ENCODE results near the gene MSH6.

MSH6 gene

GRCh38 chr2:47772343-47772742 lies 10.6 kb upstream of the MSH6 start:
- Mint-ChIP-seq H3K36me3 (ENCODE audit: low read depth) (no peaks in the 10 kb centered on the region), H3K4me1 (peaks cover 2% of the 10 kb centered on the region), H3K9me3 (no peaks in the 10 kb centered on the region), H3K27me3 (no peaks in the 10 kb centered on the region), H3K27ac (no peak overlapping the region), H3K4me3 (no peak overlapping the region)
- ATAC-seq (no peak), DNase-seq (no peak)

- ATAC-seq (no peak), DNase-seq (no peak)
- no peak overlapping the region for H3K4me3 Mint-ChIP-seq
- no peaks in the 10 kb centered on the region for H3K9me3 Mint-ChIP-seq
- no peaks in the 10 kb centered on the region for H3K36me3 Mint-ChIP-seq (ENCODE audit: low read depth)
- no peak overlapping the region for H3K27ac Mint-ChIP-seq
- no peaks in the 10 kb centered on the region for H3K4me1 Mint-ChIP-seq
- H3K27me3 Mint-ChIP-seq, result no peaks in the 10 kb centered on the region
Observed at GRCh38 chr2:47774567-47774966, 8.4 kb upstream of the MSH6 start.

DNA sequence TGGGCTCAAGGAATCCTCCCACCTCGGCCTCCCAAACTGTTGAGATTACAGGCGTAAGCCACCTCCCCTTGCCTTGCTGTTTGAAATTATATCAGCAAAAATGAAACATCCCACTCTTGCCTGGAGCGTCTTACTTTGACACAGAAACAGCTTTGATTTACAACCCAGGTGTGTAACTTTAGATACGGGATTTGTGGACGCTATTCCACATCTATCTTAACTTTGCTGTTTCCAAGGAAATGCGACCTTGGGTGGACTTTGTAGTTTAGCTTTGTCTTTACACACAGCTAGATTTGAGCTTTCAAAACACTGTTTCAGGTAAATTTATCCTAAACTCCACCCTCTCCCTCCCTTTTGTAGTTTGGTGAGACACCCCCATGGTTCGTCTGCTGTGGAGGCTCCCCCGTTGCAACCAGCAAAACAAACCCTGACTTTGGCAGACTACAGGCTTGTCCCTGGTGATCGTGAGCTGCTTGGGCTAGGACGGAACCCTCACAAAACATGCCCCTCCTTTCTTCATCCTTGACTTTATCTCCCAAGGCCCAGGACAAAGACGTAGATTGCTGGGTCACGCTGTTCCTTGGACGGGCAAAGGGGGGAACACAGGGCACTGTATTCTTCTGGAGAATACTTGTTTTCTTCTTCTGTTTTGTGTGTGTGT lies 5.5 kb upstream of the MSH6 start:
- DNase-seq, result no peak
- H3K4me3 Mint-ChIP-seq, result no peak overlapping the region
- no peaks in the 10 kb centered on the region for H3K9me3 Mint-ChIP-seq
- H3K27me3 Mint-ChIP-seq, result no peaks in the 10 kb centered on the region
- no peaks in the 10 kb centered on the region for H3K36me3 Mint-ChIP-seq (ENCODE audit: low read depth)
- H3K27ac Mint-ChIP-seq, result no peak overlapping the region
- ATAC-seq, result no peak
- H3K4me1 Mint-ChIP-seq, result peaks cover 5% of the 10 kb centered on the region

- ATAC-seq, result no peak
- Mint-ChIP-seq H3K27me3 (no peaks in the 10 kb centered on the region), H3K9me3 (no peaks in the 10 kb centered on the region)
Observed at GRCh38 chr2:47778698-47779425, 4.1 kb upstream of the MSH6 start.

DNA sequence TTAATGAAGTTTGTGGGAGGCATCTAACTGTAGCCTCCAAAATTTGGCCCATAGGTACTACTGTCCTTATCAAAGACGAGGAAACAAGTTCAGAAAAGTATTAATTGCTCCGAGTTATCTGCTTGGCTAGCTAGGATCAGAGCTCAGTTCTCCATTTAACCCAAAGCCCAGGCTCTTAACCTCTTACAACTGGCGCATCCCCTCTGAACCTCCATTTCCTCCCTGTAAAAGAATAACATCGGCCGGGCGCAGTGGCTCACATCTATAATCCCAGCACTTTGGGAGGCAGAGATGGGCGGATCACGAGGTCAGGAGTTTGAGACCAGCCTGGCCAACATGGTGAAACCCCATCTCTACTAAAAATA lies 3.5 kb upstream of the MSH6 start:
- peaks cover 9% of the 10 kb centered on the region for H3K4me1 Mint-ChIP-seq
- H3K36me3 Mint-ChIP-seq (ENCODE audit: low read depth), result peaks cover 3% of the 10 kb centered on the region
- H3K27me3 Mint-ChIP-seq, result no peaks in the 10 kb centered on the region
- H3K9me3 Mint-ChIP-seq, result no peaks in the 10 kb centered on the region
- H3K27ac Mint-ChIP-seq, result no peak overlapping the region
- DNase-seq (no peak), ATAC-seq (no peak)
- no peak overlapping the region for H3K4me3 Mint-ChIP-seq

More at GRCh38 chr2:47778698-47779425, 4.1 kb upstream of the MSH6 start:
- no peak for DNase-seq
- Mint-ChIP-seq H3K4me3 (no peak overlapping the region), H3K36me3 (ENCODE audit: low read depth) (no peaks in the 10 kb centered on the region), H3K4me1 (peaks cover 5% of the 10 kb centered on the region), H3K27ac (no peak overlapping the region)

- DNase-seq (no peak), ATAC-seq (no peak)
- peaks cover 34% of the 10 kb centered on the region for H3K4me1 Mint-ChIP-seq
- peak overlapping the region; percentile 49 for H3K27ac Mint-ChIP-seq
- H3K4me3 Mint-ChIP-seq, result peak overlapping the region; percentile 75
- H3K36me3 Mint-ChIP-seq (ENCODE audit: low read depth), result peaks cover 14% of the 10 kb centered on the region
- no peaks in the 10 kb centered on the region for H3K27me3 Mint-ChIP-seq
- no peaks in the 10 kb centered on the region for H3K9me3 Mint-ChIP-seq
Observed at GRCh38 chr2:47782381-47782670, 619 bp upstream of the MSH6 start.

- ATAC-seq, result peak; percentile 42
- H3K4me1 Mint-ChIP-seq, result peaks cover 34% of the 10 kb centered on the region
- H3K36me3 Mint-ChIP-seq (ENCODE audit: low read depth), result peaks cover 14% of the 10 kb centered on the region
- no peaks in the 10 kb centered on the region for H3K27me3 Mint-ChIP-seq
- H3K4me3 Mint-ChIP-seq, result peak overlapping the region; percentile 84
- H3K27ac Mint-ChIP-seq, result peak overlapping the region; percentile 86
- H3K9me3 Mint-ChIP-seq, result no peaks in the 10 kb centered on the region
- peak; percentile 69 for DNase-seq
Observed at GRCh38 chr2:47783486-47784351, 774 bp downstream of the MSH6 start.

GRCh38 chr2:47784352-47784851 lies 1.5 kb downstream of the MSH6 start:
- Mint-ChIP-seq H3K4me1 (peaks cover 34% of the 10 kb centered on the region), H3K27ac (peak overlapping the region; percentile 86), H3K36me3 (ENCODE audit: low read depth) (peaks cover 14% of the 10 kb centered on the region), H3K27me3 (no peaks in the 10 kb centered on the region), H3K4me3 (peak overlapping the region; percentile 84), H3K9me3 (no peaks in the 10 kb centered on the region)
- ATAC-seq (no peak), DNase-seq (no peak)

GRCh38 chr2:47785986-47786385 lies 3.0 kb downstream of the MSH6 start:
- Mint-ChIP-seq H3K4me3 (peak overlapping the region; percentile 84), H3K4me1 (peaks cover 36% of the 10 kb centered on the region), H3K36me3 (ENCODE audit: low read depth) (peaks cover 18% of the 10 kb centered on the region), H3K27me3 (no peaks in the 10 kb centered on the region), H3K9me3 (no peaks in the 10 kb centered on the region), H3K27ac (no peak overlapping the region)
- DNase-seq, result no peak
- no peak for ATAC-seq

DNA sequence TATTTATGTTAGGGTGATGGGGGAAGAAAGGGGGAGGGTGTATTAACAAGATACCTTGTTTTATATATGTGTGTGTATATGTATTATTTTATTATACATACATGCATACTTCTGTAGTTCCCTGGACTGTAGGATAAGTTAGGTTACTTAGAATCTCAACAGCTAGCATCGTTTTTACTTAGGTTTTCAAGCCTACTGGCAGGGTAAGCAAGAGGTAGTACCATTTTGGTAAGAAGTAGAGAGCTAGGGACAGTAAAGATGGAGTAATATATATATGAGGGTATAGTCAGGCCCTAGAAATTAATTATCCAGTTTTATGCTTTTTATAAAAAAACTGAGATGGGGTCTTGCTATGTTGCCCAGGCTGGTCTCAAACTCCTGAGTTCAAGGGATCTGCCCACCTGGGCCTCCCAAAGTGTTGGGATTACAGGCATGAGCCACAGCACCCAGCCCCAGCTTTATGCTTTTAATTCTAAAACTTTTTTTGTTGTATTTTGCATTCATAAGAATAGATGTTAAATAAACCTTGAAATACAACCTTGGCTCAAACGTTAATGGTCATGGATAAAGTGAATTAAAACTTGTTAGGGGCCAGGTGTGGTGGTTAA lies 13.2 kb downstream of the MSH6 start:
- DNase-seq, result no peak
- Mint-ChIP-seq H3K36me3 (ENCODE audit: low read depth) (peaks cover 64% of the 10 kb centered on the region), H3K27me3 (no peaks in the 10 kb centered on the region), H3K4me1 (peaks cover 2% of the 10 kb centered on the region), H3K9me3 (no peaks in the 10 kb centered on the region), H3K27ac (no peak overlapping the region), H3K4me3 (no peak overlapping the region)
- no peak for ATAC-seq

DNA sequence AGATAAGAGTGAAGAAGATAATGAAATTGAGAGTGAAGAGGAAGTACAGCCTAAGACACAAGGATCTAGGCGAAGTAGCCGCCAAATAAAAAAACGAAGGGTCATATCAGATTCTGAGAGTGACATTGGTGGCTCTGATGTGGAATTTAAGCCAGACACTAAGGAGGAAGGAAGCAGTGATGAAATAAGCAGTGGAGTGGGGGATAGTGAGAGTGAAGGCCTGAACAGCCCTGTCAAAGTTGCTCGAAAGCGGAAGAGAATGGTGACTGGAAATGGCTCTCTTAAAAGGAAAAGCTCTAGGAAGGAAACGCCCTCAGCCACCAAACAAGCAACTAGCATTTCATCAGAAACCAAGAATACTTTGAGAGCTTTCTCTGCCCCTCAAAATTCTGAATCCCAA lies 15.7 kb downstream of the MSH6 start:
- peak overlapping the region; percentile 4 for H3K27ac Mint-ChIP-seq
- peaks cover 10% of the 10 kb centered on the region for H3K9me3 Mint-ChIP-seq
- no peaks in the 10 kb centered on the region for H3K27me3 Mint-ChIP-seq
- no peak overlapping the region for H3K4me3 Mint-ChIP-seq
- peaks cover 81% of the 10 kb centered on the region for H3K36me3 Mint-ChIP-seq (ENCODE audit: low read depth)
- H3K4me1 Mint-ChIP-seq, result peaks cover 2% of the 10 kb centered on the region
- no peak for ATAC-seq
- DNase-seq, result no peak

- Mint-ChIP-seq H3K4me3 (no peak overlapping the region), H3K9me3 (peaks cover 10% of the 10 kb centered on the region), H3K27ac (peak overlapping the region; percentile 33), H3K4me1 (peaks cover 2% of the 10 kb centered on the region), H3K27me3 (no peaks in the 10 kb centered on the region), H3K36me3 (ENCODE audit: low read depth) (peaks cover 85% of the 10 kb centered on the region)
- DNase-seq (no peak), ATAC-seq (no peak)
Observed at GRCh38 chr2:47799031-47799609, 16.2 kb downstream of the MSH6 start.

DNA sequence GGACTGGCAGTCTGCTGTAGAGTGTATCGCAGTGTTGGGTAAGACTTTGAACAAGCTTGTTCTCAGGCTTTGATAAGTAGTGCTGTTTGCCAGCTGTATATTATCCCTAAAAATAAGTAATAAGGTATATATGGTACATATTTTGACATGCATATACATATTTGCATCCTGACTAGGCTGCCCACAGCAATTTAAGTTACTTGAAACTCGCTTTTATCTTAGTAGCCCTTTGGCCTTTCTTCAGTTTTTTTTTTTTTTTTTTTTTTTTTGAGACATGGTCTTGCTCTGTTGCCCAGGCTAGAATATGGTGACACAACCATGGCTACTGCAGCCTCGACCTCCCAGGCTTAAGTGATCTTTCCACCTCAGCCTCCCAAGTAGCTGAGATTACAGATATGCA lies 18.2 kb downstream of the MSH6 start:
- Mint-ChIP-seq H3K9me3 (peaks cover 10% of the 10 kb centered on the region), H3K36me3 (ENCODE audit: low read depth) (peaks cover 91% of the 10 kb centered on the region), H3K27ac (no peak overlapping the region), H3K4me3 (no peak overlapping the region), H3K27me3 (no peaks in the 10 kb centered on the region), H3K4me1 (peaks cover 2% of the 10 kb centered on the region)
- DNase-seq (no peak), ATAC-seq (no peak)

- Mint-ChIP-seq H3K4me1 (peaks cover 8% of the 10 kb centered on the region), H3K9me3 (peaks cover 10% of the 10 kb centered on the region), H3K27ac (no peak overlapping the region), H3K27me3 (no peaks in the 10 kb centered on the region), H3K36me3 (ENCODE audit: low read depth) (peaks cover 97% of the 10 kb centered on the region), H3K4me3 (no peak overlapping the region)
- no peak for DNase-seq
- ATAC-seq, result no peak
Observed at GRCh38 chr2:47803363-47803762, 20.4 kb downstream of the MSH6 start.

Measured in activated naive CD8-positive, alpha-beta T cell treated with anti-CD3 and anti-CD28 coated beads, Interleukin-2, amount 50 U/mL, for 24 hours (primary cell).